Transverse colon (tissue), 3 donors: Measurements from ENCODE around the gene CKS1B.

ENCODE experiments used
- EP300 ChIP-seq: sonication (generic); formaldehyde crosslinking; IDR thresholded peaks from one replicate; pipeline ENCODE4 v1.6.1; 2017; ENCODE audit warnings: antibody characterized with exemption, low read depth
- POLR2A ChIP-seq: fragments of 450-650 bp; IDR thresholded peaks from one replicate; pipeline ENCODE4 v1.6.1; 2016; ENCODE audit warnings: antibody characterized with exemption, mild to moderate bottlenecking, moderate library complexity
- TF ChIP-seq, protein P1 (sequence below), 5 experiments: fragments of 200-600 bp in 3 of 5; fragments of 450-650 bp in 2 of 5; sonication (generic) in 3 of 5; IDR thresholded peaks; 1 replicate in 2 of 5; 2 replicates in 3 of 5; pipeline ENCODE4 v1.5.1; 2016 to 2017; ENCODE audit warnings: antibody characterized with exemption in 5 of 5, inconsistent platforms in 3 of 5, mild to moderate bottlenecking in 2 of 5, moderate library complexity in 1 of 5

DNA sequence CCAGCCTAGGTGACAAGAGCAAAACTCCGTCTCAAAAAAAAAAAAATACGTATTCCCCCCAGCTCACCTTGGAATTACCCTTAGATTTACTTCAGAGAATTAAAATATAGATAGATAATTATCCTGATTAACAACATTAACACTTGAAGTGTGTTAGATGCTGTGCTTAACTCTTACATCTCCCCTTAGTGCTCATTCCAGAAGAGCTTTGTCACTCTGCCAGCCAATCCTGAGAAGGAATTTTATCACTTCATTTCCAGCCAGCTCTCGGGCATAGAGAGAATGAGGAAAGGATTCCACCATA, 2.3 kb upstream of the CKS1B start:
- TF ChIP-seq POLR2A, result no peak
- TF ChIP-seq, protein P1, sequence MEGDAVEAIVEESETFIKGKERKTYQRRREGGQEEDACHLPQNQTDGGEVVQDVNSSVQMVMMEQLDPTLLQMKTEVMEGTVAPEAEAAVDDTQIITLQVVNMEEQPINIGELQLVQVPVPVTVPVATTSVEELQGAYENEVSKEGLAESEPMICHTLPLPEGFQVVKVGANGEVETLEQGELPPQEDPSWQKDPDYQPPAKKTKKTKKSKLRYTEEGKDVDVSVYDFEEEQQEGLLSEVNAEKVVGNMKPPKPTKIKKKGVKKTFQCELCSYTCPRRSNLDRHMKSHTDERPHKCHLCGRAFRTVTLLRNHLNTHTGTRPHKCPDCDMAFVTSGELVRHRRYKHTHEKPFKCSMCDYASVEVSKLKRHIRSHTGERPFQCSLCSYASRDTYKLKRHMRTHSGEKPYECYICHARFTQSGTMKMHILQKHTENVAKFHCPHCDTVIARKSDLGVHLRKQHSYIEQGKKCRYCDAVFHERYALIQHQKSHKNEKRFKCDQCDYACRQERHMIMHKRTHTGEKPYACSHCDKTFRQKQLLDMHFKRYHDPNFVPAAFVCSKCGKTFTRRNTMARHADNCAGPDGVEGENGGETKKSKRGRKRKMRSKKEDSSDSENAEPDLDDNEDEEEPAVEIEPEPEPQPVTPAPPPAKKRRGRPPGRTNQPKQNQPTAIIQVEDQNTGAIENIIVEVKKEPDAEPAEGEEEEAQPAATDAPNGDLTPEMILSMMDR (IDR thresholded peaks at IDR 0.05), result no peak
- no peak for TF ChIP-seq EP300
